A673 (cell line): ENCODE data around the gene TCF12. TPM values are rescaled to one million over a fixed set of nuclear protein-coding genes. Genes with fewer than 3 reads are reported as not detected.

Experiments used
- BruUV-seq: library from RNA; stranded (reverse); fragments of 400-500 nt; replicated peaks from 2 replicates; lab custom pipeline; 2021; lab: Mats Ljungman, UMichigan
- CTCF ChIA-PET: fragments of 300-600 bp; sonication (Branson Sonifier 250); formaldehyde crosslinking; loops from one replicate; lab custom pipeline; 2022; ENCODE audit warnings: antibody characterized with exemption; lab: Charles Lee
- POLR2A ChIA-PET: fragments of 300-600 bp; sonication (Branson Sonifier 250); formaldehyde crosslinking; loops from one replicate; lab custom pipeline; 2022; ENCODE audit warnings: antibody characterized with exemption; ENCODE audit not compliant: low non-redundant PET; lab: Charles Lee
- DNase-seq: peaks from one replicate; pipeline ENCODE4 v3.0.0-alpha.2; 2015; ENCODE audit warnings: low spot score
- H3K27ac ChIP-seq: fragments of 200-600 bp; sonication (generic); 2 replicates; pipeline ENCODE4 v1.5.1; 2016; ENCODE audit warnings: mixed run types, low read depth, mild to moderate bottlenecking, mixed read lengths, antibody characterized with exemption, low read length; ENCODE audit not compliant: poor library complexity, severe bottlenecking
- H3K27me3 ChIP-seq: fragments of 200-600 bp; sonication (generic); replicated peaks from 2 replicates; pipeline ENCODE4 v1.6.1; 2017; ENCODE audit warnings: mixed run types, low read depth, mild to moderate bottlenecking, mixed read lengths, antibody characterized with exemption, low read length; ENCODE audit not compliant: insufficient read depth, poor library complexity
- H3K36me3 ChIP-seq: fragments of 200-600 bp; sonication (generic); 2 replicates; pipeline ENCODE4 v1.6.1; 2016; ENCODE audit warnings: mixed run types, mild to moderate bottlenecking, mixed read lengths, antibody characterized with exemption, low read length; ENCODE audit not compliant: insufficient read depth, poor library complexity, severe bottlenecking
- H3K4me1 ChIP-seq: fragments of 200-600 bp; sonication (generic); 2 replicates; pipeline ENCODE4 v1.6.1; 2017; ENCODE audit warnings: mixed run types, mild to moderate bottlenecking, mixed read lengths, antibody characterized with exemption, low read length; ENCODE audit not compliant: insufficient read depth, poor library complexity, severe bottlenecking
- H3K4me3 ChIP-seq: fragments of 200-600 bp; sonication (generic); 2 replicates; pipeline ENCODE4 v1.5.1; 2016; ENCODE audit warnings: low read depth, mixed run types, mild to moderate bottlenecking, mixed read lengths, low read length; ENCODE audit not compliant: poor library complexity, severe bottlenecking
- H3K9me3 ChIP-seq: fragments of 200-600 bp; sonication (generic); 2 replicates; pipeline ENCODE4 v1.6.1; 2016; ENCODE audit warnings: mixed run types, low read depth, mild to moderate bottlenecking, mixed read lengths, antibody characterized with exemption, low read length; ENCODE audit not compliant: poor library complexity, severe bottlenecking
- EZH2 ChIP-seq: fragments of 200-600 bp; sonication (generic); IDR thresholded peaks from 2 replicates; pipeline ENCODE4 v1.6.1; 2017; ENCODE audit warnings: borderline replicate concordance, low read depth, mild to moderate bottlenecking, mixed read lengths, antibody characterized with exemption, low read length; ENCODE audit not compliant: poor library complexity, severe bottlenecking
- intact Hi-C: fragments of 100-400 bp; cut with micrococcal nuclease; formaldehyde crosslinking; loops from one replicate; pipeline ENCODE4 v1.10.0; 2022; ENCODE audit not compliant: unreplicated experiment
- total RNA-seq: library from RNA; stranded (reverse); gene quantifications from 2 replicates; pipeline ENCODE4 v1.2.3, GENCODE V29; 2021
- TF ChIP-seq, protein P1 (sequence below): fragments of 300-800, 200-600 bp; sonication (generic); conservative IDR thresholded peaks from 2 replicates; pipeline ENCODE4 v1.5.1; 2017; ENCODE audit warnings: low read depth, mild to moderate bottlenecking, antibody characterized with exemption, low read length, moderate library complexity, mixed read lengths

TCF12 gene
- total RNA-seq, 1 experiment from 2014 or later, result 351 TPM

DNA sequence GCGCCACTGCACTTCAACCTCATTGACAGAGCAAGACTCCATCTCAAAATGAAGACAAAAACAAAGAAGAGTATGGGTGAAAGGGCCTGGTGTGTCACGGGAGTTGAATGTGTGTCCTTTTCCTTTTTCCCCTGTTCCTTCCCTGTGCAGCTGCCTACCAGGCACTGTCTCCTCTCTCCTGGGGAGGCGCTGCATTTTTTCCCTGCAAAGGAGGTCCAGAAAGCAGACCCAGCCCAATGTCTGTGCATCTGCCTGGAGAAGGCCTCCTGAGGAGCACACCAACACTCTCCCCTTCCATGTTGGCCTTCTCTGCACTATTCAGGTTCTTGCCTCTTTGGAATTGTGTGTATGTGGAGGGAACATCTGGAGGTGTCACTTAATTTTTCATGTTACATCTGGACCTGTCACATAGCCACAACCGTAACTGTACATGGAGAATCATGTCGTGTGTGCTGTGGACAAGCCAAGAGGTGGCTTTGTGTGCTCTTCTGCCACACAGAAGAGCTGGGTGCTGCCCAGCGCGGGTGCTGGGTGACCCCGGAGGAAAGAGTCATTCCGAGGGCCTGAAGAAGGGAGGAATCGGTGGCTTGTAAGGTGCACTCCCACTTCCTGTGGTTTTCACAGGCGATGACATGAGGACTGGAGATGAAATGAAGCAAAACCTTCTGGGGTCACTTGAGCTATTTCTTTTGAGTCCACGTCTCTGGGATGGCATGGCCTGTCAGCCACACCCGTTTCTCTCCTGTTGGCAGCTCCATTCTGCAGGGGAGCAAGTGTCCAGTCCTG lies 411.3 kb downstream of the TCF12 start:
- intact Hi-C loops, result loop anchor here (10.0 kb wide), 1 partner anchor 185 kb away; no protein-coding TSS in a partner anchor
- no peak overlapping the region for H3K4me3 ChIP-seq
- no TSS peak for BruUV-seq
- H3K9me3 ChIP-seq, result no peaks in the 10 kb centered on the region
- DNase-seq, result no peak
- peaks cover 8% of the 10 kb centered on the region for H3K4me1 ChIP-seq
- TF ChIP-seq EZH2, result no peak
- TF ChIP-seq, protein P1, sequence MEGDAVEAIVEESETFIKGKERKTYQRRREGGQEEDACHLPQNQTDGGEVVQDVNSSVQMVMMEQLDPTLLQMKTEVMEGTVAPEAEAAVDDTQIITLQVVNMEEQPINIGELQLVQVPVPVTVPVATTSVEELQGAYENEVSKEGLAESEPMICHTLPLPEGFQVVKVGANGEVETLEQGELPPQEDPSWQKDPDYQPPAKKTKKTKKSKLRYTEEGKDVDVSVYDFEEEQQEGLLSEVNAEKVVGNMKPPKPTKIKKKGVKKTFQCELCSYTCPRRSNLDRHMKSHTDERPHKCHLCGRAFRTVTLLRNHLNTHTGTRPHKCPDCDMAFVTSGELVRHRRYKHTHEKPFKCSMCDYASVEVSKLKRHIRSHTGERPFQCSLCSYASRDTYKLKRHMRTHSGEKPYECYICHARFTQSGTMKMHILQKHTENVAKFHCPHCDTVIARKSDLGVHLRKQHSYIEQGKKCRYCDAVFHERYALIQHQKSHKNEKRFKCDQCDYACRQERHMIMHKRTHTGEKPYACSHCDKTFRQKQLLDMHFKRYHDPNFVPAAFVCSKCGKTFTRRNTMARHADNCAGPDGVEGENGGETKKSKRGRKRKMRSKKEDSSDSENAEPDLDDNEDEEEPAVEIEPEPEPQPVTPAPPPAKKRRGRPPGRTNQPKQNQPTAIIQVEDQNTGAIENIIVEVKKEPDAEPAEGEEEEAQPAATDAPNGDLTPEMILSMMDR, result no peak
- no peaks in the 10 kb centered on the region for H3K27me3 ChIP-seq
- POLR2A ChIA-PET, result interaction anchor here (0.6 kb wide), 1 partner anchor 200 kb away, joined by 4 read pairs; no protein-coding TSS in a partner anchor
- no peak overlapping the region for H3K27ac ChIP-seq
- CTCF ChIA-PET, result no interaction called here
- H3K36me3 ChIP-seq, result no peaks in the 10 kb centered on the region

DNA sequence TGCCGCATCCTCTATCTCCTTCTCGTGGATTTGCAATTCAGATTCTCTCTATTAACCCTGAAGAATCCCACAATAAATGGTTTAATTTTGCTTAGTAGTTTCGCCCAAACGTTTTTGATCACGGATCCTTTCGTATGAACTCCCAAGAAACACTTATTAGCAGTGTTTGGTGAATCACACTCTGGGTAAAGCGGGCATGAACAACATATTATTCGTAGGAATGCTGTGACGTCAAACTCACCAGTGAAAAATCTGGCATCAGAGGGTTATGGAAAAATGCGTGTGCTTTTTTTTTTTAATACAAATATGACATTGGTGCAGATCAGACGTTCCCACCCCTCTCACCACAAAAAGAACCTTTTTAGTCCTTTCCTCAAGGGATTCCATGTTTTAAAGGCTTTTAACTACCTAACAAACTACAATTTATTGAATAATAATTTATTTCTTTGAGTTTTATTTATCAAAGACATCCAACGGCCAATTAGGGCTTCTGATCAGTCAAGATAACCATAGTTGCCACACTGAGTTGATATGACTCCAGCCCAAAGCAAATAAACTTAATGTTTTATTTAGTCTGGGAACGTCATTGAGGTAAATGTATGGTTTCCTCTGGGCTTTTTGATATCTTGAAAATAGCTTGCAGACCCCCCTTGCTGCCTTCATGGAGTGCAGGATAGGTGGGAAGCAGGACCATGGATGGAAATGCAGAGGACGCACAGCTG lies 412.3 kb downstream of the TCF12 start:
- no peak for DNase-seq
- no peaks in the 10 kb centered on the region for H3K36me3 ChIP-seq
- BruUV-seq, result no TSS peak
- intact Hi-C loops, result loop anchor here (10.0 kb wide), 1 partner anchor 186 kb away; no protein-coding TSS in a partner anchor
- no peak overlapping the region for H3K27ac ChIP-seq
- peaks cover 5% of the 10 kb centered on the region for H3K4me1 ChIP-seq
- no peaks in the 10 kb centered on the region for H3K27me3 ChIP-seq
- no peak overlapping the region for H3K4me3 ChIP-seq
- CTCF ChIA-PET, result no interaction called here
- POLR2A ChIA-PET, result no interaction called here
- TF ChIP-seq EZH2, result no peak
- TF ChIP-seq, protein P1, result no peak
- no peaks in the 10 kb centered on the region for H3K9me3 ChIP-seq

DNA sequence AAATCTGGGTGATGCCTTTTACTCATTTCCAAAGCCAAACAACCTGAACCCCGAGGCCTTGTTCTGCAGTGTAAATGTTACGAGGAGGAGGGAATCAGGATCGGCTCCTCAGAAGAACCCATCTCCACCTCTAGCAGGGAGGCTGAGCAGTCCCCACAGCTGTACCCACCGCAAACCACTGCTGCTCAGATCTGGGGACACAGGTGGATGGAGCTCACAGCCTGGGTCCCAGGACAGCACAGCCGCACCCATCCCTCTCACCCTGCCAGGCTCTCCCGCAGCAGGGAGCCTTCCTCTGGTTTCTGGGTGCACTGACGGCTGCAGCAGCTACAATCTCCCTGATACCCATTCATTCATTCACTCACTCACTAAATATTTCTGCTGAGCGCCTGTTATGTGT lies 413.9 kb downstream of the TCF12 start:
- intact Hi-C loops, result loop anchor here (10.0 kb wide), 1 partner anchor 188 kb away; no protein-coding TSS in a partner anchor
- CTCF ChIA-PET, result interaction anchor here (0.8 kb wide), 1 partner anchor 195 kb away, joined by 3 read pairs; no protein-coding TSS in a partner anchor
- DNase-seq, result no peak
- Histone ChIP-seq H3K27me3 (no peaks in the 10 kb centered on the region), H3K4me3 (no peak overlapping the region), H3K36me3 (no peaks in the 10 kb centered on the region), H3K9me3 (no peaks in the 10 kb centered on the region), H3K27ac (no peak overlapping the region), H3K4me1 (peaks cover 5% of the 10 kb centered on the region)
- POLR2A ChIA-PET, result no interaction called here
- no peak for TF ChIP-seq EZH2
- TF ChIP-seq, protein P1, result no peak
- no TSS peak for BruUV-seq
